Embryonic facial prominence (tissue), 1 donor: Measurements from ENCODE around the gene OR1D2.
"Not testable (repeated sequence)": the region's sequence is repeated elsewhere in the genome, so short reads cannot be mapped to it uniquely, and the experiment has no call there.

ENCODE experiments used
- DNase-seq: peaks from one replicate; pipeline ENCODE4 v3.0.0-alpha.2; 2016; ENCODE audit errors: extremely low spot score

OR1D2 gene, protein sequence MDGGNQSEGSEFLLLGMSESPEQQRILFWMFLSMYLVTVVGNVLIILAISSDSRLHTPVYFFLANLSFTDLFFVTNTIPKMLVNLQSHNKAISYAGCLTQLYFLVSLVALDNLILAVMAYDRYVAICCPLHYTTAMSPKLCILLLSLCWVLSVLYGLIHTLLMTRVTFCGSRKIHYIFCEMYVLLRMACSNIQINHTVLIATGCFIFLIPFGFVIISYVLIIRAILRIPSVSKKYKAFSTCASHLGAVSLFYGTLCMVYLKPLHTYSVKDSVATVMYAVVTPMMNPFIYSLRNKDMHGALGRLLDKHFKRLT

DNA sequence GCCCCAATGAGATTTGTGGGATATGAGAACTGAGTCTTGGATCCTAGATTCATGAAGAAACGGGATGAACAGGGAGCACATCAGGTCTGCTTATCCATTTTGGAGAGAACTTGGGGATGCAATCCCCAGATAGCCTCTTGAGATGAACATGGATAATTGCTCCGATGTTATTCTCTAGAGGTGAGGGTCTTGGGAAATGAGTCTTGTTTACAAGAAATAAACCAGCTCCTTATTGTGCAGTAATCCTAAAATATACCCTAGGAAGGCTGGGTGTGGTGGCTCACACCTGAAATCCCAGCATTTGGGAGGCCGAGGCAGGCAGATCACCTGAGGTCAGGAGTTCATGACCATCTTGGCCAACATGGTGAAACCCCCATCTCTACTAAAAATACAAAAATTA, at the start of gene OR1D2:
TSS of gene OR1D2 (minus strand) at position 101 of the 400 bp plus-strand sequence. CDS start 11,426 bp downstream, outside the sequence.
- no peak for DNase-seq

DNA sequence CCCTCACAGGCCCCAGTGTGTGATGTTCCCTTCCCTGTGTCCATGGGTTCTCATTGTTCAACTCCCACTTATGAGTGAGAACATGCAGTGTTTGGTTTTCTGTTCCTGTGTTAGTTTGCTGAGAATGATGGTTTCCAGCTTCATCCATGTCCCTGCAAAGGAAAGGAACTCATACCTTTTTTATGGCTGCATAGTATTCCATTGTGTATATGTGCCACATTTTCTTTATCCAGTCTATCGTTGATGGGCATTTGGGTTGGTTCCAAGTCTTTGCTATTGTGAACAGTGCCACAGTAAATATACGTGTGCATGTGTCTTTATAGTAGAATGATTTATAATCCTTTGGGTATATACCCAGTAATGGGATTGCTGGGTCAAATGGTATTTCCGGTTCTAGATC, 33.3 kb upstream of the OR1D2 start:
- DNase-seq: not testable (repeated sequence)

DNA sequence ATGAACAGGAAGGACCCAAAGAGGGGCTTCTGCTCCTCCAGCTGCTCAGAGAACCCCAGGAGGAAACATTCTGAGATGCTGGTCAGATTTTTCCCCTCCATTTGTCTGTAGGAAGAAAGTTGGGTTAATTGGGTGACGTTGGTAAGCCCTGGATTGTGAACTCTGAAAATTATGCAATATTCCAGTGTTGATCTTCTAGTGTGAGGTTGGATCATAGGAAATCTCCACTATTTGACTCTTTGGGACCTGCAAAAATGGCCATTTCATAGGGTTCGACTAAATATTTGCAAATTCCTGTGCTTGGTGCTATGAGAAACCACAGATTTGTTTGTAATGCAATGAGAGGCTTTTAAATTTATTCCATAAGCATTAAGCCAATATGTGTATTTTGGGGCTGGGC, 23.2 kb upstream of the OR1D2 start, which contains the start of gene OR1G1:
TSS of gene OR1G1 (minus strand) at position 101 of the 400 bp plus-strand sequence. CDS start at position 101, 0 bp downstream.
- DNase-seq: no peak

DNA sequence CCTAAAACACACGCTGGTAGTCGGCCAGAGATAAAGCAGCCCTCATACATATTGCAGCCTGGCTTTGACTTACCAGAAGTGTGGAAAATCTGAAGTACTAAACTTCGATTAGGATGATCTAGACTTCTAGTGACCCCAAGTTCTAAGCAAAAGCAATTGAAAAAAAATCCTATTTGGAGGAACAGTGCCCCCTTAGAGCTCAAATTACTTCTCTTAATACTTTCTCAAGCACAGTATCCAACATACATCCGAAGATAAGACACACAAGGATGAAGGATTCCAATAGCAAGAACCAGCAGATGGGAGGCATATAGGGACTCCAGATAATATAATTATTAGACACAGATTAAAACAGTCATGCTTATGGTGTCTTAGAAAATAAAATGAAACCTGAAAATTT, 30.4 kb downstream of the OR1D2 start:
- not testable (repeated sequence) for DNase-seq

DNA sequence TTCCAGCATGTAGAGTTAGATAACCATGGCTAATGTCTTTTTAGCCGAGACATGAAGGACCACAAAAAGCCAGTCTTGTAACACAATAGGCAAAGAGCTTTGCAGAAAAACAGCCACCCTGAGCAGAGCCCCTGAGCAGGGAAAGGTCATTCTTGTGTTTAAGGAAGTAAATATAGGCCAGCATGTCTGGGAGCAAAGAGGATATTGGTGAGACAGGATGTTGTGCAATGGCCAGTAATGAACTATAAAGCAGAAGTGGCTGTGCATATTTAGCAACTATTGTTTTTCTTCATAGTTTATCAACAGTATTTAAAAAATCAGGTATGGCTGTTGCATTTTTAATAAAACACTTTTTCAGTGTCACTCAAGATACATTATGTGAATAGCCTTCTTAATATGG, 39.0 kb downstream of the OR1D2 start:
- DNase-seq: not testable (repeated sequence)

DNA sequence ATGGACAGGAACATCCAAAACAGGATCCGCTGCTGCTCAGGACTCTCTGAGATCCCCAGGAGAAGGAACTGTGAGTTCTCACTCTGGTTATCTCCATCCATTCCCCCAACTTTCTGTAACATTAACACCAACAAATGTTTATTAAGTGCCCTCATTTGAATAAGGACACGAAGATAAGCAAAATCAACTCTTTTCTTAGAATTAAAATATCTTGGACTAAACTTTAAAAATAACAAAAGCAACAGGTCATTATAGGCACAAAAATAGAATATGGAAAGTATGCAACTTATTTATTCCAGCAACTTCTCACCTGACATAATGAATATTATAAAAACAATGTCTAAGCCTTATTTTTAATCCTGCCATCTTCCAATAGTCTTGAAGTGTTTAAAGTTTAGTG, 40.7 kb downstream of the OR1D2 start, which contains the start of gene OR1D5:
TSS of gene OR1D5 (minus strand) at position 101 of the 400 bp plus-strand sequence. CDS start at position 101, 0 bp downstream.
- not testable (repeated sequence) for DNase-seq

DNA sequence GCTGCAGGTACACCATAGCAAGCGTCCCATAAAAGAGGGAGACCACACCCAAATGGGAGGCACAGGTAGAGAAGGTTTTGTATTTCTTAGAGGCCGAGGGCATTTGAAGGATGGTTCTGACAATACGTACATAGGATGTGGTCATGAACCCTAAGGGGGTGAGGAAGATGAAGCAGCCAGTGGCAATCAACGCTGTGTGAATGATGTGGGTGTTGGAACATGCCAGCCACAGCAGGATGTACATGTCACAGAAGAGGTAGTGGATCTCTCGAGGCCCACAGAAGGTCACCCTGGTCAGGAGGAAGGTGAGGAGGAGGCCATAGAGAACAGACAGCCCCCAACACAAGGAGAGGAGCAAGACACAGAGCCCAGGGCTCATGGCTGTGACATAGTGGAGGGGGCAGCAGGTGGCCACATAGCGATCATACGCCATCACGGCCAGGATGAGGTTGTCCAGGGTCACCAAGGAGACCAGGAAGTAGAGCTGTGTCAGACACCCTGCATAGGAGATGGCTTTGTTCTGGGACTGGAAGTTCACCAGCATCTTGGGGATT, 41.3 kb downstream of the OR1D2 start:
- DNase-seq: not testable (repeated sequence)

DNA sequence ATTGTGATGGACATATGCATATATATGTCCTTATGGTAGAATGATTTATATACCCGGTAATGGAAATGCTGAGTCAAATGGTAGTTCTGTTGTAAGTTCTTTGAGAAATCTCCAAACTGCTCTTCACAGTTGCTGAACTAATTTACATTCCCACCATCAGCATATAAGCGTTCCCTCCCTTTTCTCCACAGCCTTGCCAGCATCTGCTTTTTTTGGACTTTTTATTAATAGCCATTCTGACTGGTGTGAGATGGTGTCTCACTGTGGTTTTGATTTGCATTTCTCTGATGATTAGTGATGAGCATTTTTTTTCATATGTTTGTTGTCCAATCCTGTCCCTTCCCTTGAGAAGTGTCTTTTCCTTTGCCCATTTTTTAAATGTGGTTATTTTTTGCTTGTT, 49.4 kb downstream of the OR1D2 start:
- DNase-seq: not testable (repeated sequence)

DNA sequence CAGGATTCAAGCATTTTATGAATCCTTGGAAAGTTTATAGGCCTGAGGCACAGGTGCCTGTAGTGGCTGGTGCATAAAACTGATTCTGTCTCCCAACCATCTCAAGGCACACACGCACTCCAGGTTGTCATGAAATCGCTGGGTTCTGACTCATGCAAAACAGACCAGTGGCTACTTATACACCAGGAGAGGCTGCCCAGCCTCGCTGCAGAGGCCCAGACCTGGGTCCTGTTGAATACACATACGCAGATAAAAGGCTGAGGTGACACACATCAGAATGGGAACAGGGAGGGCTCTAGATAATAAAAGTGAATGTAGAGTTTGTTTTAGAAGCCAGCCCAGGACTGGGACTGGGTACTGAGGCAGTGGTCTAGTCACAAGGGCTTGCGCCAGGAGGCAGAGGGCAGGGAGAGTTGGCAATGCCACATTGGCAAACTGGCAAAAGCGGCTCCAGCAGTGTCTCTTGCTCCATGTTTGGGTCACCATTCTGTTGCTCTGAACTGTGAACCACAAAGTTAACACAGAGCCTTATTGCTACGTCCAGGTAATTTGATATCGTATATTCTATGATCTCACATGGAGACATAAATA, 54.4 kb downstream of the OR1D2 start:
- no peak for DNase-seq

DNA sequence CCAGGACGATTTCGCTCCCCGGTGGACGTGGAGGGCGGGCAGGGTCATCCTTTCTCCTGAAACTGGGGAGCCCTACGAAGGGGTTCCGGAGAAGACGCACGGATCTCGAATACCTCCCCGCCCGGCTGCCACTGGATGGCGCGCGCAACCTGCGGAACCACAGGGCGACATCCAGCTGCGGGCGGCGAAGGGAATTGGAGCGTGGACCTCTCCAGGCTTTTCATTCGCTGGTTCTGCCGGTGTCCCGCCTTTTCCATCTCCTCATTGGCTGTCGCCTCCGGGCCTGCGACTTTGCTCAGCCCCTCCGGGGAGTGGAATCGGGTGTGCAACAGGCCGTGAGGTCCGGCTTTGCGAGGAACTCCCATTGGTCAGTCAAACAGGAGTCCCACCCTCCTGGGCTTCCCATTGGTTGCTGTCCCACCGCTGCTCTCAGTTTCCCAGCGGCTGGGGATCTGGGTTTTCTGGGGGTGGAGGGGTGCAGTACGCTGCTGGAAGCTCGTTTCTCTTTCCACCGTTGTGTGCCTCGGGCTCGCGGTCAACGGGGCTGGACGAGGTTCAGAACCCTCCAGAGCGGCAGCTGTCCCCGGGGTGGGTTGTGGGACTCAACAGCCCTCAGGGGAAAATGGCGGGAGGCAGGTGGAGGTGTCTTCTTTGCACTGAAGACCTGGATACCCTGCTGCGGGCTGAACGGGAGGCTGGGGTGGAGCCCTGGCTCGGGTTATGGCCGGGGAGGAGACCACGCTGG, 55.3 kb downstream of the OR1D2 start:
- DNase-seq: peak; percentile 97

DNA sequence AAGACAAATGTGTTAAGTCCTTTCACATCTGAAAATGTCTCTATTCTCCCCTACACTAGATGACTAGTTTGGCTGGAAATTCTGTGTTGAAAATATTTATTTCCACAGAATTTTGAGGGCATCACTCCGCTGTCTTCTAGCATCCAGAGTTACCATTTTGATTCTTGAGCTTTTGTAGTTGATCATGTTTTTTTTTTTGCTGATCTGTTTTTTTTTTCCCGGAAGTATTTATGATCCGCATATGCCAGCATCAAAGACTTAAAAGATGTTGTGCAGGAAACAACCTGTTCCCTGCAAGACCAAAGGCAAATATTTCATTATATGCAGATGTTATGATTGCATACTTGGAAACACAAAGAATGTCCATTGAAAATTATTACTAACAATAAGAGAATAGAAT, 57.5 kb downstream of the OR1D2 start:
- DNase-seq: no peak

DNA sequence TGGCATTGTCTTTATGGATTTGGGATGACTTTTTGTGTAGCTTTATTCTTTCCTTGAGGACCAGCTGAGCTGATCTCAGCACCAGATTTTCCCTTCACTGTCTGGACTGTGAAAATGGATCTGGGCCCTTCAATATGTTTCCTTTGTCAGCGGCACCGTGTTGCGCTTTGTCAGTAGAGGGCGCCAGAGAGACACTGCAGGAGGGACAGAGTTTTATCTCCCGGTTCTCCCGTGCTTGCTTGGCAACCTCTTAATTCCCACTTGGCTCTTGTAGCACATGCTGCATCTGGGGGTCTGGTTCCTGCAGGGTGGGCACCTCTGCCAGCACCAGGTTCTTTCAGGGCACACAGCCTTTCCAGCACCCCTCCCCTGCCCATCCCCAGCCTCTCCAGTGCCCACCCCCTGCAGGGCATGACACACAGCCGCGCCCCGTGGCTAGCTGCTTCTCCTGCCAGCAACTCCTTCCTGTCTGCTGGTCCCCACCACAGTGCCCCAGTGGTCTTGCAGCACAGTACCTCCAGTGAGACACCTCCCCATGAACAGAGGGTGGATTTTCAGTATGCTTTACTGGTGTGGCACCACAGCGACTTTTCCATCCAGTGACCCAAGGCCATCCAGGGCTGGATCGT, 60.4 kb downstream of the OR1D2 start:
- no peak for DNase-seq

DNA sequence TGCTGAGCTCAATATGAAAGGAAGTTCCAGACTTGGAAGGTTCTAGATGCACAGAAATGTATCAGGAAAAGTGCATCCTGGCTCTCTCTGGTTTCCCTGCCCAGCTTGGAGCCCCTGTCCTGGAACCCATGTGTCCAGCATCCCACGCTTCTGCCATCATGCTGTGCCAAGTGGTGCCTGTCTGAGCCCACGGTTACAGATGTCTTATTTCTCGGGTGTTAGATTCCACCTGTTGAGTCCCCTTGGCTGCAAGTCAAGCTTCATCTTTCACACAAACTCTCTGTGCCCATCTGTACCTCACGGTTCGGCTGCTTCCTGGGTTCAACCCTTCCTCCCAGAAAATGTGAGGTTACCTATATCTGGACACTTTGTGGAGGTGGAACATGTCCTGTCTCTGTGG, 63.3 kb downstream of the OR1D2 start:
- no peak for DNase-seq

DNA sequence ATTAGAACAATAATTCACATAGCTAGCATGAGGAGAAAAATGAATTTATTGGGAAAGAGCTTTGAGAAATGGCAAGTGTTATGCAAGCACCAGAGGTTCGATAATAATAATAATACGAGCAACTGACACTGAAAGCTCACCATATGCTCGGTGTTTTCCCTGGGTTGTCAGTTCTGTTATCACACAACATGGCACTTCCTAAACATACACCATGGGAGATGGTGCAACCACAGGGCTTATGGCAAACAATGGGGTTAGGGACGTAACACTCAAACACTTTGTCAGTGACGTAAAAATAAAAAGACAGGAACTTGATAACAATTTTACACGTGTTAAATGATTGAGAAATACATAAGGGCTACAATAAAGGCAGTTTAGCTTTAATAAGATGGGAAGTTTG, 64.5 kb downstream of the OR1D2 start:
- DNase-seq: no peak

DNA sequence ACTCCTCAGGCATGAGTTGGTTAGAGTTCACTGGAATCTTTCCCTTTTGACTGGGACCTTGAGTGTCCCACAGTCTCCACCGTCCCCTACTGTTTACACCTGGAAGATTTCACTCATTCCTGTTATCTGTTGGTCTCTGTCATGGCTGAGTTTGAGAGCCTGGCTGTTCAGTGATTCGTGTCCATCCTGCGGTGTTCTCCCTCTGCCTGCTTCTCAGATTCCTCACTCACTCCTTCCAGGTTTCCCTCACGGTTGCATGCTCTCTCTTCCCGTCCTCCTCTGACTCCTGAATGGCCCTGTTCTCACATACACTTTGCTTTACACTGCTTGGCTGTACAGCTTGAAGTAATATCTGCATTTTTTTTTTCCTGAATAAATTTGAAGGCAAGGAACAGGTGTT, 65.3 kb downstream of the OR1D2 start:
- no peak for DNase-seq
